Daoy (cell line): ENCODE measurements around the gene HSD17B13. TPM values are rescaled to one million over a fixed set of nuclear protein-coding genes. Genes with fewer than 3 reads are reported as not detected.
A peak's percentile ranks its signal among the peaks of the same experiment; 100 is the strongest.

Experiments
- DNase-seq: peaks from one replicate; pipeline ENCODE4 v3.0.0-alpha.2; 2015; ENCODE audit warnings: low read depth
- total RNA-seq: library from RNA; depleted of rRNA; stranded (reverse); fragments of >200 nt; shearing (Covaris generic); gene quantifications from 2 replicates; pipeline ENCODE4 v1.2.3, GENCODE V29; 2014; rRNA removed

The HSD17B13 gene, protein sequence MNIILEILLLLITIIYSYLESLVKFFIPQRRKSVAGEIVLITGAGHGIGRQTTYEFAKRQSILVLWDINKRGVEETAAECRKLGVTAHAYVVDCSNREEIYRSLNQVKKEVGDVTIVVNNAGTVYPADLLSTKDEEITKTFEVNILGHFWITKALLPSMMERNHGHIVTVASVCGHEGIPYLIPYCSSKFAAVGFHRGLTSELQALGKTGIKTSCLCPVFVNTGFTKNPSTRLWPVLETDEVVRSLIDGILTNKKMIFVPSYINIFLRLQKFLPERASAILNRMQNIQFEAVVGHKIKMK
- total RNA-seq, result not detected in 2 replicates

DNA sequence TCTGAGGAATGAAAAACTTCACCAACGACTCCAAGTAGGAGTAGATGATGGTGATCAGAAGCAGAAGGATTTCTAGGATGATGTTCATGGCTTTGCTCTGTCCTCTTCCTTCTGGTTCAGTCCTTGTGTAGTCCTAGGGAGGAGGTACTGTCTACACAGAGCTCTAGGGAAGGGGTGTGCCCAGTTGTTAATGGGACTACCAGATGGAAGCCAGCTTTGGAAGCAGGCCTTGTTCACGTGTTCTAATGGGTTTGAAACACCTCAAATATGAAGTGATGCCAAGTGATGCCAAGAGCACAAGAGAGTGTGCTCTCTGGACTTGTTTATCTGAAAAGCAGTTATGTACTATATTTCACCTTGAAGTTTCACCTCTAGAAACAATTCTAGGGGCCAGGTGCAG, at the start of gene HSD17B13:
HSD17B13 (minus strand) TSS at position 129 of the 400 bp plus-strand sequence; CDS start at position 88, 41 bp downstream.
- DNase-seq, result no peak

DNA sequence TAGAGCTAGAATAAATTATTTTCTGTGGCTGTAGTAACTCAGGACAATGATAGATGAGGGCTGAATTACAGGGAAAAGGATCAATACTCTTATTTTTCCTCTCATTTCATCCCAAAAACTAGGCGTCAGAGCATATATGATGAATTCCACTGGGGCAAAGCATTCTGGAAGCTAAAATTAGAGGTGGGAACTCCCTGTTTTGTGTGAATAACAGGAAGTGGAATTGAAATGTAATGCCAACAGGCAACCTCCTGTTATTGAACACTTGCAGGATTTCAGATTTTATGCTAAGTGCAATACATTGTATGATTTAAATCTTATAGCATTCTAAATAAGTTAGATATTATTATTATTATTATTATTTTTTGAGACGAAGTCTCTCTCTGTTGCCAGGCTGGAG, 47.4 kb upstream of the HSD17B13 start:
- no peak for DNase-seq

DNA sequence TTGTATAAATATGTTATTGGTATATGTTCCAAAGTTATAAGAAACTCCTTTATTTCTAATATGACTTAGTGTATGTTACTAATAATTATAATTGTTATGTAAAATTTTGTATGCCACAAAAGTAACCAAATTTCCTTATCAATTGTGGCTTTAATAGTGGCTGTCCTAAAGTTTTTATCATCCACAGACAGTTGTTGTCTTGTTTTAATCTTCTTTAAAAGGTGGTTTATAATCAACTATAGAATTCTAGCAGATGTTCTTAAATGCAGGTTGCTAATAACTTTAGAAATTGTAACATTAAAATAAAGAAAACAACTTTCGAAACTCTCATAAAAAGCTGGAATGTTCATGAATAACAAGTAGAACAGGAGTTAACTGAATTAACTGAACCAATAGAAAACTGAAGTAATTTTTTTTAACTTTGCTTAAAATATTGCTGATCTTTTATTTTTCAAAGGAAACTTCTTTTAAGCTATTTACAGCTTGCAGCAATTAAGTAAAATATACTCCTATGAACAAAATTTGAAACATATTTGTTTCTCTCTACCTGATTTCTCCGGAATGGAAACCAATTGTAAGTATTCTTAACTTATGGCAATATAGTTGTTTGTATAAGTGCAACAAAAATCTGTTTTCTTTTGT, 44.0 kb upstream of the HSD17B13 start:
- no peak for DNase-seq

DNA sequence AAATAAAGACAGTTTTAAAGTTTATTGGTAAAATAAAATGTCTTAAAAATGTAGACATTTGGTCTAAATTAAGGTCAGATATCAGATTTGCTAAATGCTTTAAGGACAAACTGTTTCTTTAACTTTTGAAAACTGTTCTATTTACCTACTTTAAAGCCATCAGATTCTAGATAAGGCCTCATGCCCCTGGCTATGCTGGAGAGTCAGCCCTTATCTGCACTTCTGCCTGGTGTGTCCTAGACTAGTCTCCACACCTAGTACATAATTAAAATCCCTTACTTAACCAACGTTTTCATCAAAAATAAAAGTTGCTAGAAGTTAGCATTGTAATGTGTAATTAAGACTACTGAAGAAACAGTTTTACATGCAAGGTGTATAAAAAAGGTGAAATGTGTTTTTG, 42.7 kb upstream of the HSD17B13 start:
- DNase-seq, result no peak

DNA sequence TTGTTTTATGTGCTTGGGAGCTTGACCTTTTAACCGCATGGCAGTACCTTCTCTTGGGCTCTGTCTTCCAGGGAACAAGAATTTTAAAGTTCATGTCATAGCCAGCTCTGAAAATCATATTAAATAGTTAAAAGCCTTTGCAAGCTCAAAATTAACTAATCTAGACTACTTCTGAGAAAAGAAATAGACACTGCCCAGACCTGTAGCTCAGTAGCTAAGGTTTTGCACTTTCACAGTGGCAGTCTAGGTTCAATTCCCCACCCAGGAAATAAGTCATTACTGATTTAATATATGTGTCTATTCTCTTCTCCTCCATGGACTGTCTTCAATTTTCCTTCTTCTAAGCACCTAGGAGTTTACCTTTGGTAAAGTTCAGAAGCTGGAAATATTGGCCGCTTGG, 40.9 kb upstream of the HSD17B13 start:
- DNase-seq, result no peak

DNA sequence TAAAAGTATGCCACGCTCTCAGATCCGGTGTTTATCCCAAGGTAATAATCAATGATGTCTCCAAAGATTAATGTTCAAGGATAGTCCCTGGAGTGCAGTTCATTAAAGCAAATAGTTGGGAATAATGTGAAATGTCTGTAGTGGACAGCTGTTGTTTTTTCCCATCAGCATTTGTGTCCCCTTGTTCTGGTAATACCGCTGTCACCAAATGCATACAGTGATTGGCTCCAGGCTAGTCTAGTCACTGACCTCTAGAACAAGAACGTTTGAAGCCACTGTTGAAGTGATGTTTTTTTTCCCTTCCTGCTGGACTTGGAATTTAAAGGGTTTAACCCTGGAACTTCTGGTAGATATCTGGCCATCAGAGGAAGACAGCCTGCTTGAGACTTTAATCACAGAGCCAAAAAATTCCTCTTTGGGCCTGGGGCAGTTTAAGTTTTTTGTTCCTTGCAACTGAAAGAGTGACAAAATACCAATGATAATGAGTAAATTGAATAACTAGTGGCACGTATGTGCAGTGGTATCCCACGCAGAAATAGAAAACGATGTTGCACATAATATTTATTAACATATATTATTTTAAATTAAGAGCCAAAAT, 37.8 kb upstream of the HSD17B13 start:
- DNase-seq, result no peak

DNA sequence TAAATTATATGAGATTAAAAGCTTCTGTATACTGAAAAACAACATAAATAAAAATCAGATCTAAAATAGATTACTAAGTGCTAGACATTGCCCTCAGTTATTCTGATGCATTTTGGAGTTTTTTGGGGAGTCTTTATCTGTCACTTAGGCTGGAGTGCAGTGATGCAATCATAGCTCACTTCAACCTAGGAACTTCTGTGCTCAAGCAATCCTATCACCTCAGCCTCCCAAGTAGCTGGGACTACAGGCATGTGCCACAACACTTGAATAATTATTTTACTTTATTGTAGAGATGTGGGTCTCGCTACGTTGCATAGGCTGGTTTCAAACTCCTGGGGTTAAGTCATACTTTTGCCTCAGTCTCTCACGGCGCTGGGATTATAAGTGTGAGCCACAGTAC, 36.6 kb upstream of the HSD17B13 start:
- DNase-seq, result no peak

DNA sequence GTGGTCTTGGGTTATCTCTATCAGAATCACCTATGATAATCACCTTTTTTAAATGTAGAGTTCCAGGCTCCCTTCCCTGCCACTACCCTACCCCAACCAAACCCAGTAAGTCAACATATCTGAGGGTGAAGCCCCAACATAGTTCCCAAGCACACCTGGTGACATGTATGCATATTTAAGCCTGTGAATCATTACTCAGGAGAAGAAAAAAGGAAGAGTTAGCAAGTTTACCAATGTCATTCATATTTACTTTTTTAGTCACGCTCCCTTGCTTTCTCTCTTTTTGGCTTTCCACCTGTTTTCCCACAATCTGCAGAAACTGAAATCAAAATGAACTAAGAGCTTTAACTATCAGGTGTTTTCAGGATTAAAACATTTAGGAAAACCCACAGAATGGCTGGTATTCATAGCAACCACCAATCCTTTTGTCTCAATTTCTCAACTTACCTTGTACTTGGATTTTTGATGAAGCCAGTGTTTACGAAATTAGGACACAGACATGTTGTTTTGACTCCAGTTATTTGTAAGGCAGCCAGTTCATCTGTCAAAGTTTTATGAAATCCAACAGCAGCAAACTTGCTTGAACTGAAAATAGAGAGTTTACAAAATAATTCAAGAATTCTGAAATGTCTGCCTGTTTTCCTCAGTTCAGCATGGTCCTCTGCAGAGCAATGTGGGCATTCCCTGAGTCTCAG, 34.3 kb upstream of the HSD17B13 start:
- no peak for DNase-seq

DNA sequence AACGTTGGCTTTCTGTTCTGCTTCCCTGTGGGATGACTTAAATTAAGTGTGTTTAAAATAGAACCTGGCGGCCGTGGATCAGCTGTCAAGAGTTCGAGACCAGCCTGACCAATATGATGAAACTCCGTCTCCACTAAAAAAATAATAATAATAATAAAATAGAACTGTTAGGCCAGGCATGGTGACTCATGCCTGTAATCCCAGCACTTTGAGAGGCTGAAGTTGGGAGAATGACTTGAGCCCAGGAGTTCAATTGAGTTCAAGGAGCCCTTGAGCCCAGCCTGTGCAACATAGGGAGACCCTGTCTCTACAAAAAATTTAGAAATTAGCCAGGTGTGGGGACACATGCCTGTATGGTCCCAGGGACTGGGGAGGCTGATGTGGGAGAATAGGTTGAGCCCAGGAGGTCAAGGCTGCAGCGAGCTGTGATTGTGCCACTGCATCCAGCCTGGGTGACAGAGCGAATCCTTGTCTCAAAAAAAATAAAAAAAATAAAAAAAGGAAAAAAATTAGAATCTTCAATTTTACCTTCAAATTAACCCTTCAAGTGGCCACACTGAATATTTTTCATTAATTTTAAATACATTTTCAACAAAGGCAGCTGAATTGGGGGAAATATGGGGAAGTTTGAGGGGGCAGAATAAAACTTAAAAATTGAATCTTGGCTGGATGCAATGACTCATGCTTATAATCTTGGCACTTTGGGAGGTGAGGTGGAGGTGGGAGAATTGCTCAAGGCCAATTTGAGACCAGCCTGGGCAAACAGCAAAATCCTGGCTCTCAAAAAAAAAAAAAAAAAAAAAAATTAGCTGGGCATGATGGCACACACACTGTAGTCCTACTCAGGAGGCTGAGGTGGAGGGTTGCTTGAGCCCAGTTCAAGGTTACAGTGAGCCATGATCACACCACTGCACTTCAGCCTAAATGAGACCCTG, 31.8 kb upstream of the HSD17B13 start:
- peak; percentile 2 for DNase-seq

DNA sequence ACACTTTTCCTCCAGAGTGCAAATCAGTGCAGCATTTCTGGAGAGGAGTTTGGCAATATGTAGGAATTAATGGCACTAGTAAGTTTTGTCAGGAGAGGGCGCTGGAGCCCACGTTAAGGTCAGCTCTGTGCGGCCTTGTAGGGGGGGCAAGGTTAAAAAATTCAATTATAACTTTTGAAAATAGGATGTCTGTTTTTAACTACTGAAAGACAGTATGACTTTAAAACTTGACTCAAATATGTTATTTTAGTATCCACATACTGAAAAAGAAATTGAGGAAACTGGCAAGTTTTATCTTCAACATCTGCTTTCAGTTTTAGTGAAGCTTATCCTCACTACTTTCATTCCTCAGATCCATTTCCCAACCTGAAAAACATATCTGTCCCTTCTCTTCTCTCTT, 30.9 kb upstream of the HSD17B13 start:
- peak; percentile 8 for DNase-seq

DNA sequence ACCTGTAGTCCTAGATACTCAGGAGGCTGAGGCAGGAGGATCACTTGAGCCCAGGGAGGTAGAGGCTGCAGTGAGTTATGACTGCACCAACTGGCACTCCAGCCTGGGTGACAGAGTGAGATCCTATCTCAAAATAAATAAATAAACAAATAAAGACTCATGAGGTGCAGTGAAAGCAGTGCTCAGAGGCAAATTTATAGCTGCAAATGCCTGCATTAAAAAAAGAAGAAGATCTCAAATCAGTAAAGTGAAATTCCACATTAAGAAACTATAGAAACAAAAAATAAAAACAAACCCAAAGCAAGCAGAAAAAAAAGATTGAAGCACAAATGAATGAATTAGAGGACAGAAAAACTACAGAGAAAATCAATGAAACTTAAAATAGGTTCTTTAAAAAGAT, 22.5 kb upstream of the HSD17B13 start:
- no peak for DNase-seq

DNA sequence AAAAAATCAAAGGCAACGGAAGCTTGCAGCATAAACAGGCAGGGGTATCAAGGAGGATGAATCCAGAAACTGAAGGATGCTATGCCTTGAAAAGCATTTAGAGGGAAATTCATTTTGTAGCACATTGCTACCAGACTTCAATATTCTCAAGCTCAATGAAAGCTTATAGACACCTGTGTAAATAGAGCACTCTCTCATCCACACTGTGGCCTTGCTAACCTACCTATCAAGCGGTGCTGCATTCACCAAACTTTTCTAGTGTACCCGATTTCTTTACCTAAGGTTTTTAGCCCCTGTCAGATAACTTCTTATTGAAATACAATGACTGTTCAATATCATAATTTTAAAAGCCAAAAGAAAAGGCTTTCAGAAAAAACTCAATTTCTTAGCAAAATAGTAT, 20.2 kb upstream of the HSD17B13 start:
- DNase-seq, result no peak

DNA sequence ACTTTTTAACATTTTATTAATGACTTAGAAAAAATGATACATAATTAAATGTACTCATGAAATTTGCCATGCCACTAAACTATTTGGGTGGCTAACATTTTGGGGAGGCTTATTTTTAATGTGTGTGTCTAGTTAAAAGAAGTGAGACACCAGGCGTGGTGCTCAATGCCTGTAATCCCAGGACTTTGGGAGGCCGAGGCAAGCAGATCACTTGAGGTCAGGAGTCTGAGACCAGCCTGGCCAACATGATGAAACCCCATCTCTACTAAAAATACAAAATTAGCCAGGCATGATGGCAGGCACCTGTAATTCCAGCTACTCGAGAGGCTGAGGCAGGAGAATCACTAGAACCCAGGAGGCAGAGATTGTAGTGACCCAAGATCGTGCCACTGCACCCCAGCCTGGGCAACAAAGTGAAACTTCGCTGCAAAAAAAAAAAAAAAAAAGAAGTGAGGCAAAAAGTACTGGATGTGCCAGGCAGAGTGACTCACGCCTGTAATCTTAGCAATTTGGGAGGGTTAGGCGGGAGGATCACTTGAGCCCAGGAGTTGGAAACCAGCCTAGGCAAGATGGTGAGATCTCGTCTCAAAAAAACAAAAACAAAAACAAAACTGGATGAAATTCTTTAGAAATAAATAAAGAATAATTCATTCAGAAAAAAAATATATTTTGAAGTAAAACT, 19.4 kb upstream of the HSD17B13 start:
- DNase-seq, result peak; percentile 63

DNA sequence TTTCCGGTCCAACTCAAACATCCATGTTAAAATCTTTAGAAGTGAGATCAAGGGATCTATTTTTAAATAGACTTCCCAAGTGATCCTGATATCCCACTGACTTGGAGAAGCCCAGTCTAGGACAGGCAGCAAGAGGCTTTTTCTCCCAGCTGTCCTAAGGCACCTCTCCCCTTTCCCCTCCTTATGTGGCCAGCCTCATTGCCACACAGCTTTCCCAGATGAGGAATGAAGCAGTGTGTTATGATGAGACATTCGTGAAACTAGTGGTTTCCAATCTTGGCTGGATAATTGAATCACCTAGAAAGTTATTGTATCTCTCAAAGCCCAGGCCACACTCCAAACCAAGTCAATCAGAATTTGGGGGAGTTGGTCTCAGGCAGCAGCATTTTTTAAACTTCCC, 16.8 kb upstream of the HSD17B13 start:
- DNase-seq, result no peak

DNA sequence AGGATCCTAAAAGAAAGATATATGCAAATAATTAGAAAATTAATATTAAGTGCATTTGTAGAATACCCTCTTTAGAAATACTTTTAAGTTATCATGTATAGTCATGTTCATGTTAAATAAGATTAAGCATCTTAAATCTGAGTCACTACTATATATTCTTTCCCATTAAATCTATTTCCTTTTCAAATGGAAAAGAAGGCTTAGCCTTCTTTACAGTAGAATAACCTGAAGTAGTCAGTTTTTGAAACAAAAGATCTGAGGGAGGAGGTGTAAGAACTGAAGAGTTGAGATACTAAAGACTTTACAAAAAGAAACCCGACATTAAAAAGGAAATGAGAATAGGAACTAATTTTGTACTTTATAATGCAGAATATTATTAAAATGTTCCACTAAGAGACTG, 14.7 kb upstream of the HSD17B13 start:
- no peak for DNase-seq

DNA sequence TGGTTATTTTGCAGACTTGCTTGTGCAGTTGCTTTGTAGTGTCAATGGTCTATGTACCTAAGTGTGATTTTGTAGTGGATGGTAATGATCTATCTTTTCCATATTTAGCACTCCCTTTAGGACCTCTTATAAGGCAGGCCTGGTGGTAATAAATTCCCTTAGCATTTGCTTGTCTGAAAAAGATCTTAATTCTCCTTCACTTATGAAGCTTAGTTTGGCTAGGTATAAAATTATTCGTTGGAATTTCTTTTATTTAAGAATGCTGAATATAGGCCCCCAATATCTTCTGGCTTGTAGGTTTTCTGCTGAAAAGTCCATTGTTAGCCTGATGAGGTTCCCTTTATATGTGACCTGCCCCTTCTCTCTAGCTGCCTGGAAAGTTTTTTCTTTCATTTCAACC, 10.6 kb upstream of the HSD17B13 start:
- DNase-seq, result no peak

DNA sequence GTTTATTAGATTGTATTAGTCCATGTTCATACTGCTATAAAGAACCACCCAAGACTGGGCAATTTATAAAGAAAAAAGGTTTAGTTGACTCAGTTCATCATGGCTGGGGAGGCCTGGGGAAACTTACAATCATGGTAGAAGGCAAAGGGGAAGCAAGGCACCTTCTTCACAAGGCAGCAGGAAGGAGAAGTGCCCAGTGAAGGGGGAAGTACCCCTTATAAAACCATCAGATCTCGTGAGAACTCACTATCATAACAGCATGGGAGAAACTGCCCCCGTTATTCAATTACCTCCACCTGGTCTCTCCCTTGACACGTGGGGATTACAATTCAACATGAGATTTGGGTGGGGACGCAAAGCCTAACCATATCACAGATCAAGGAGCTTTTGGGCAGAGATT, 8.1 kb upstream of the HSD17B13 start:
- DNase-seq, result no peak

DNA sequence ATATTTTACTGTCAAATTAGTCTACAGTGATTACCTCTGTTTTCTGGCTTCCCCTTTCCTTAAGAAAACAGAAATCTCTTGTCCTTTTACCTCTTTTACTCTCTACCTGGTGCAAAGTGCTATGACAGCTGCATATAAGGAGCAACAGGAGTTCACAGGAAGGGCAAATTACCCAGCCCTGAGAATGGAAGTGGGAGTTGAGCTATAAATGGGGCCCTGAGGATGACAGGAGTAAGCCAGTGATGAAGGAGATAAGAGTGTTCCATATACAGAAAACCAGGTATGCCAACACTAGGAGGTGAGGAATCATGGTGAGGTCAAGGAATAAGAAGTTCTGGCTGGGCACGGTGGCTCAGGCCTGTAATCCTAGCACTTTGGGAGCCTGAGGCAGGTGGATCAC, 4.5 kb upstream of the HSD17B13 start:
- no peak for DNase-seq

DNA sequence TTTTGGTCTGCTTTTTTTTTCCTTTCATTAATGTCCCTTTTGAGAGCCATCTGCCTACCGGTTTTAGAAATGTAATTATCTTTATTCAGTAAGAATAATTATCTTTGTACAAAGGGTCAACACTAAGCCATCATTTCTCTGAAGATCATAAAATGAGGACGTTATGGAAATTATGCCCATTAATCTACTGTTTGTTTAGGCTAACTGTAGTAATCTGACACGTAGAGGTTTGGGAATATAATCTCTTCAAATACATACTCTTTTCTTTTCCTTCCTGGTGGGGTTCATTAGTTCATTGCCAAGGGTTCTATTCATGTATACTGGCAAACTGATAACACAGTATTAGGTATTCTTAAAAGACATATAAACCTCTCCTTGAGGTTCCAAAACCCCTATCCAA, 3.8 kb upstream of the HSD17B13 start:
- DNase-seq, result no peak

DNA sequence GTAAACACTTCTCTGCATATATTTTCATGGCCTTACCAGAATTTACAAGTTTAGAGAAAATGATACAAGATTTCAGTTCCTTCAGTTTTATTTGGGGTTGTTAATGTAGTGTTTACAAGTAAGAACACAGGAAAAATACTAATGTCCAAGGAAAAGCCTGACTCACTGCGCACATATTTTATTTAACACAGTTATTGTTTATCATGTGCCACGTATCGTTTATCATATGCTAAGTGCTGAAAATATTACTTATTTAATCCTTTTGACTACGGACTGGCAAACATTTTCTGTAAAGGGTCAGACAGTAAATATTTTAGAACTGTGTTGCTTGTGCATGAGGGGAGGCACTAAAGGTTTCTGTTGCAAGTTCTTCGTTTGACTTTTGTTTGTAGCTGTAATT, 794 bp downstream of the HSD17B13 start:
- DNase-seq, result no peak

DNA sequence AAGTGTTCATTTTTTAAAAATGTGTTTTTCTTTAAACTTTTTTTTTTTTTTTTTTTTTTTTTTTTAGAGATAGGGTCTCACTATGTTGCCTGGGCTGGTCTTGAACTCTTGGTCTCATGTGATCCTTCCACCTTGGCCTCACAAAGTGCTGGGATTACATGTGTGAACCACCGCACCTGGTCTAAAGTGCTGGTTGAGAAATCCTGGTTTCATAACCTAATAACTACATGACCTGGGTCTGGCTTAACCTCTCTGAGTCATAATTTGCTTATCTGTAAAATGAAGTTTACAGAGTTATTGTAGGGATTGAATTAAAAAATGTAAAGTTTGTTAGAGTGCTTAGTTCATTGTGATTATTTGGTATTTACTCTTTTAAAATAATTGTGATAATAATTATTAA, 5.2 kb downstream of the HSD17B13 start:
- DNase-seq, result no peak
